ENCODE data around the gene LCE1F.

Gene LCE1F

DNA sequence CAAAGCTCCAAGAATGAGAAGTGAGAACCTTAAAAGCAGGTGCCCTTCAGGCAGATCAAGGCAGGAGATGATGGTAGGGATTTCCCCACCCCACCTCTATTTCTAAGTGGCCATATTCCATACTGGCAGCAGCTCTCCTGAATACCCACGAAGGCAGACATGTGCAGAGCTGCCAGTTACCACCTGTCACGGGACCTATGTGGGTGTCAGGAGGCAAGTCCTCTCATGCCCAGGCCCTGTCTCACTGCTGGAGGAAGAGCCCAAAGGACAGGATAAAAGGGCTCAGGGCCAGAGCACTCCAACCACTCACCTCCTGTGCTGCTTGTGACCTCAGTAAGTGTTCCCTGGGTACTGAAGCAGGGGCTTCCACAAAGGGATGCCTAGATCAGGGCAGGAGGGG lies 36.1 kb downstream of the LCE1F start:
- H3K4me3 ChIP-seq (ENCODE audit: low read length): no peak overlapping the region
- TF ChIP-seq ZNF274 (IDR thresholded peaks at IDR 0.05; ENCODE audit: low read depth, low read length): no peak

- H3K4me3 ChIP-seq (ENCODE audit: low read length): no peak within 1 kb of the TSS
- TF ChIP-seq ZNF274 (IDR thresholded peaks at IDR 0.05; ENCODE audit: low read depth, low read length): no peak
Measured at GRCh38 chr1:152811671-152812070, 36.7 kb downstream of the LCE1F start, which contains the start of gene LCE1B. LCE1B (plus strand) TSS chr1:152811971; CDS start chr1:152812447, 476 bp downstream.

- TF ChIP-seq ZNF274 (IDR thresholded peaks at IDR 0.05; ENCODE audit: low read depth, low read length): no peak
- H3K4me3 ChIP-seq (ENCODE audit: low read length): no peak overlapping the region
Measured at GRCh38 chr1:152817309-152817708, 42.4 kb downstream of the LCE1F start.

DNA sequence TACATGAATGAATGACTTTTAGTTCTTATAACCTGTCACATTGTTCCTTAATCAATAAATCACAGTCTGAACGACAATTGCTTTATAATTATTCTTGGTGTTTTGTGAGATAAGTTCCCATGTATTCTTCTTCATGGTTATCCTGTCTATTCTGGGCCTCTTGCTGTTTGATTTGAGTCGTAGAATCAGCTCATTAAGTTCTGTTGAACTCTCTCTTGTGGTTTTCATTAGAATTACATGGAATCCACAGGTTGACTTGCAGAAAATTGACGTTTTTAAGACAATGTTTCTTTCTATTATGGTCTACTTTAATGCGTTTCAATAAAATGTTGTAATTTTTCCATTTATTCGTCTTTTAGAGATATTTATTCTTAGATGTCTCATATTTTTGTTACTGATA lies 48.4 kb downstream of the LCE1F start:
- no peak overlapping the region for H3K4me3 ChIP-seq (ENCODE audit: low read length)
- TF ChIP-seq ZNF274 (IDR thresholded peaks at IDR 0.05; ENCODE audit: low read depth, low read length): no peak

GRCh38 chr1:152824964-152825363 lies 50.0 kb downstream of the LCE1F start:
- H3K4me3 ChIP-seq (ENCODE audit: low read length): no peak overlapping the region

More at GRCh38 chr1:152824964-152825363, 50.0 kb downstream of the LCE1F start:
- no peak for TF ChIP-seq ZNF274 (IDR thresholded peaks at IDR 0.05; ENCODE audit: low read depth, low read length)

Data from GM08714 (cell line).